NT2/D1 (cell line): ENCODE measurements around the gene SMCP.

Source experiments
- YY1 ChIP-seq: IDR thresholded peaks from 2 replicates; pipeline ENCODE4 v1.6.1; 2011; ENCODE audit not compliant: insufficient read length, insufficient read depth
- ZNF274 ChIP-seq: IDR thresholded peaks from 2 replicates; pipeline ENCODE4 v1.6.1; 2011; ENCODE audit warnings: mild to moderate bottlenecking, low read depth, low read length

- TF ChIP-seq YY1 (no peak), ZNF274 (no peak)
Measured at GRCh38 chr1:152917794-152918193, 39.7 kb downstream of the SMCP start.
